WTC11 (cell line): ENCODE data around the gene ZNF493. TPM values are rescaled to one million over a fixed set of nuclear protein-coding genes. Genes with fewer than 3 reads are reported as not detected.
A peak's percentile ranks its signal among the peaks of the same experiment; 100 is the strongest.

Experiments used
- ATAC-seq: fragments of 200-7000 bp; cut with Tn5 transposase; 2 replicates; pipeline ENCODE4 v1.10.0; 2021; ENCODE audit warnings: mild to moderate bottlenecking, moderate library complexity
- Bru-seq: library from RNA; stranded (reverse); fragments of 400-500 nt; gene quantifications from one replicate; lab custom pipeline; 2021; lab: Mats Ljungman, UMichigan
- CTCF ChIA-PET: fragments of 300-600 bp; sonication (Branson Sonifier 250); formaldehyde crosslinking; loops from one replicate; lab custom pipeline; 2021; ENCODE audit warnings: antibody characterized with exemption; lab: Charles Lee
- POLR2A ChIA-PET: fragments of 350-600 bp; sonication (Branson Sonifier 250); formaldehyde crosslinking; loops from one replicate; lab custom pipeline; 2021; ENCODE audit warnings: antibody characterized with exemption; lab: Charles Lee
- DNase-seq: peaks from one replicate; pipeline ENCODE4 v3.0.0; 2021; ENCODE audit warnings: low spot score
- H3K27ac Mint-ChIP-seq: 2 replicates; pipeline ENCODE4 v1.8.0; 2021; ENCODE audit warnings: mixed read lengths
- H3K27me3 Mint-ChIP-seq: 2 replicates; pipeline ENCODE4 v1.8.0; 2021; ENCODE audit warnings: low read depth, mild to moderate bottlenecking, moderate library complexity, mixed read lengths
- H3K36me3 Mint-ChIP-seq: 2 replicates; pipeline ENCODE4 v1.8.0; 2021; ENCODE audit warnings: mixed read lengths
- H3K4me1 Mint-ChIP-seq: 2 replicates; pipeline ENCODE4 v1.8.0; 2022; ENCODE audit warnings: mixed read lengths
- H3K4me3 Mint-ChIP-seq: 2 replicates; pipeline ENCODE4 v1.8.0; 2021; ENCODE audit warnings: mild to moderate bottlenecking, moderate library complexity, mixed read lengths
- H3K9me3 Mint-ChIP-seq: 2 replicates; pipeline ENCODE4 v1.8.0; 2021; ENCODE audit warnings: mixed read lengths
- ATF1 ChIP-seq: sonication (generic); formaldehyde crosslinking; IDR thresholded peaks from 2 replicates; pipeline ENCODE4 v1.8.1; 2023; ENCODE audit warnings: mild to moderate bottlenecking, moderate library complexity, missing genetic modification reagents
- CREB1 ChIP-seq: sonication (generic); formaldehyde crosslinking; IDR thresholded peaks from 2 replicates; pipeline ENCODE4 v1.8.0; 2023; ENCODE audit warnings: mild to moderate bottlenecking, missing genetic modification reagents
- CREM ChIP-seq: sonication (generic); formaldehyde crosslinking; IDR thresholded peaks from 2 replicates; pipeline ENCODE4 v1.8.1; 2022; ENCODE audit warnings: mild to moderate bottlenecking, missing genetic modification reagents, moderate library complexity
- ERG ChIP-seq: fragments of 250-450 bp; sonication (Bioruptor Pico); IDR thresholded peaks from 2 replicates; pipeline ENCODE4 v1.8.0; 2021; ENCODE audit warnings: mild to moderate bottlenecking
- ETV6 ChIP-seq: sonication (generic); formaldehyde crosslinking; IDR thresholded peaks from 2 replicates; pipeline ENCODE4 v1.8.1; 2022; ENCODE audit warnings: mild to moderate bottlenecking, missing genetic modification reagents
- FOXK1 ChIP-seq: sonication (generic); formaldehyde crosslinking; IDR thresholded peaks from 2 replicates; pipeline ENCODE4 v1.8.0; 2022; ENCODE audit warnings: mild to moderate bottlenecking, moderate library complexity, missing genetic modification reagents
- FOXP4 ChIP-seq: sonication (generic); formaldehyde crosslinking; IDR thresholded peaks from 2 replicates; pipeline ENCODE4 v1.8.0; 2022; ENCODE audit warnings: mild to moderate bottlenecking, missing genetic modification reagents
- JUN ChIP-seq: sonication (generic); formaldehyde crosslinking; IDR thresholded peaks from 2 replicates; pipeline ENCODE4 v1.8.0; 2023; ENCODE audit warnings: mild to moderate bottlenecking, missing genetic modification reagents
- KAT7 ChIP-seq: sonication (generic); formaldehyde crosslinking; IDR thresholded peaks from 2 replicates; pipeline ENCODE4 v1.8.1; 2023; ENCODE audit warnings: missing genetic modification reagents, mild to moderate bottlenecking, borderline replicate concordance
- MAX ChIP-seq: sonication (generic); formaldehyde crosslinking; IDR thresholded peaks from 2 replicates; pipeline ENCODE4 v1.8.0; 2022; ENCODE audit warnings: mild to moderate bottlenecking, missing genetic modification reagents
- MYBL2 ChIP-seq: sonication (generic); formaldehyde crosslinking; IDR thresholded peaks from 2 replicates; pipeline ENCODE4 v1.8.1; 2023; ENCODE audit warnings: mild to moderate bottlenecking, moderate library complexity, missing genetic modification reagents
- NFYB ChIP-seq: sonication (generic); formaldehyde crosslinking; conservative IDR thresholded peaks from 2 replicates; pipeline ENCODE4 v1.8.0; 2022; ENCODE audit warnings: low read depth, missing genetic modification reagents
- NR1H2 ChIP-seq: sonication (generic); formaldehyde crosslinking; IDR thresholded peaks from 2 replicates; pipeline ENCODE4 v1.9.0; 2021; ENCODE audit warnings: mild to moderate bottlenecking, moderate library complexity, missing genetic modification reagents
- TEAD1 ChIP-seq: sonication (generic); formaldehyde crosslinking; IDR thresholded peaks from 2 replicates; pipeline ENCODE4 v1.8.0; 2022; ENCODE audit warnings: mild to moderate bottlenecking, missing genetic modification reagents
- USF2 ChIP-seq: sonication (generic); formaldehyde crosslinking; IDR thresholded peaks from 2 replicates; pipeline ENCODE4 v1.8.1; 2023; ENCODE audit warnings: mild to moderate bottlenecking, missing genetic modification reagents, moderate library complexity
- ZNF281 ChIP-seq: sonication (generic); formaldehyde crosslinking; IDR thresholded peaks from 2 replicates; pipeline ENCODE4 v1.8.0; 2023; ENCODE audit warnings: mild to moderate bottlenecking, missing genetic modification reagents
- ZNF396 ChIP-seq: fragments of 250-450 bp; sonication (Bioruptor Pico); IDR thresholded peaks from 2 replicates; pipeline ENCODE4 v1.8.0; 2021; ENCODE audit warnings: mild to moderate bottlenecking, moderate library complexity, borderline replicate concordance
- ZNF416 ChIP-seq: fragments of 250-450 bp; sonication (Bioruptor Pico); IDR thresholded peaks from 2 replicates; pipeline ENCODE4 v1.9.0; 2021; ENCODE audit warnings: mild to moderate bottlenecking, inconsistent platforms
- long read RNA-seq, 3 experiments: library from RNA in 1 of 3; library from capped mRNA in 1 of 3; library from polyadenylated mRNA in 1 of 3; unstranded in 2 of 3; stranded (forward) in 1 of 3; transcript quantifications; one replicate each; pipeline ENCODE4 v2.0.0, GENCODE V29; 2021
- total RNA-seq: library from RNA; stranded (reverse); gene quantifications from 3 replicates; pipeline ENCODE4 v1.2.3, GENCODE V29; 2021

ZNF493 gene
- 15.0 to 22.2 TPM (median 15.5 TPM) in 3 replicates for total RNA-seq
- percentile 93 among the genes with signal in this experiment for Bru-seq, nascent RNA
- long read RNA-seq, experiment 1, full-length matches to known transcripts, result 4 of 15 reads
- long read RNA-seq, experiment 1, partial matches to known transcripts, result 2 of 15 reads
- long read RNA-seq, experiment 1, other reads (novel, unspliced or antisense), result 9 of 15 reads
- long read RNA-seq, experiment 2, full-length matches to known transcripts, result 3 of 4 reads
- long read RNA-seq, experiment 2, partial matches to known transcripts, result 0 of 4 reads
- long read RNA-seq, experiment 2, other reads (novel, unspliced or antisense), result 1 of 4 reads
- long read RNA-seq, experiment 3, transcript ZNF493-208 (1 exons, 1,769 nt), result major isoform, 7 of 16 reads
- long read RNA-seq, experiment 3, partial matches to known transcripts, result 3 of 16 reads
- long read RNA-seq, experiment 3, other reads (novel, unspliced or antisense), result 2 of 16 reads

- peak within 1 kb of the TSS; percentile 94 for H3K4me3 Mint-ChIP-seq
- peak; percentile 90 for DNase-seq
- no peaks in the 10 kb centered on the region for H3K27me3 Mint-ChIP-seq
- ChIA-PET POLR2A (interaction anchor here (0.7 to 1.4 kb wide), 5 partner anchors 38 to 455 kb away, joined by 3 to 8 read pairs (median 4); partner anchors contain the start of gene ZNF738), CTCF (interaction anchor here (1.2 kb wide), 1 partner anchor 86 kb away, joined by 11 read pairs; no protein-coding TSS in a partner anchor)
- TF ChIP-seq ZNF416 (CRISPR knock-in tag) (no peak), CREB1 (CRISPR knock-in tag) (no peak), ETV6 (no peak), NFYB (CRISPR knock-in tag) (peak; percentile 74), JUN (CRISPR knock-in tag) (no peak), ZNF396 (CRISPR knock-in tag) (no peak), CREM (CRISPR knock-in tag) (no peak), FOXP4 (no peak), KAT7 (CRISPR knock-in tag) (0 out of 2 replicates have a peak, but pooled peaks have one; percentile 50), MAX (0 out of 2 replicates have a peak, but pooled peaks have one; percentile 47), TEAD1 (CRISPR knock-in tag) (no peak), ERG (CRISPR knock-in tag) (no peak), USF2 (CRISPR knock-in tag) (no peak), FOXK1 (CRISPR knock-in tag) (peak; percentile 35; the same call in 1 of the 2 replicates), ZNF281 (CRISPR knock-in tag) (no peak), MYBL2 (CRISPR knock-in tag) (no peak), ATF1 (no peak), NR1H2 (no peak)
- peaks cover 25% of the 10 kb centered on the region for H3K36me3 Mint-ChIP-seq
- H3K9me3 Mint-ChIP-seq, result peaks cover 22% of the 10 kb centered on the region
- peak; percentile 99 for ATAC-seq
- H3K27ac Mint-ChIP-seq, result peak within 1 kb of the TSS; percentile 94
- H3K4me1 Mint-ChIP-seq, result peaks cover 3% of the 10 kb centered on the region; the same call in 1 of the 2 replicates
Measured at GRCh38 chr19:21396893-21397572, at the start of gene ZNF493. Gene ZNF493 (plus strand): TSS chr19:21397133. CDS start chr19:21397238, 105 bp downstream.
